SU-DHL-6 (cell line): ENCODE results near the gene PFKM.

Source experiments
- H2AFZ ChIP-seq: fragments of 200-600 bp; sonication (generic); 2 replicates; pipeline ENCODE4 v1.6.1; 2014; ENCODE audit warnings: low read depth, mild to moderate bottlenecking, moderate library complexity, mixed read lengths, antibody characterized with exemption, low read length; ENCODE audit not compliant: severe bottlenecking
- H3F3A ChIP-seq: fragments of 200-600 bp; shearing (Covaris generic); 2 replicates; pipeline ENCODE4 v1.6.0; 2016; ENCODE audit warnings: antibody characterized with exemption, mild to moderate bottlenecking; ENCODE audit not compliant: insufficient read depth
- H3K27ac ChIP-seq: fragments of 200-600 bp; sonication (generic); 2 replicates; pipeline ENCODE4 v1.5.1; 2016; ENCODE audit warnings: low read depth, mild to moderate bottlenecking, low read length, moderate library complexity, mixed read lengths
- H3K27me3 ChIP-seq: fragments of 200-600 bp; sonication (generic), shearing (Covaris generic); 2 replicates; pipeline ENCODE4 v1.6.0; 2014; ENCODE audit warnings: mild to moderate bottlenecking, low read length
- H3K36me3 ChIP-seq: fragments of 200-600 bp; sonication (generic); 2 replicates; pipeline ENCODE4 v1.6.1; 2014; ENCODE audit warnings: mild to moderate bottlenecking, low read length, mixed read lengths
- H3K4me2 ChIP-seq: fragments of 300-600, 200-600 bp; shearing (Covaris generic), sonication (generic); 2 replicates; pipeline ENCODE4 v1.6.0; 2014; ENCODE audit warnings: low read length, low read depth, mild to moderate bottlenecking; ENCODE audit not compliant: poor library complexity, severe bottlenecking
- H3K4me3 ChIP-seq: fragments of 200-600 bp; sonication (generic); 2 replicates; pipeline ENCODE4 v1.5.1; 2014; ENCODE audit warnings: antibody characterized with exemption, low read length, mild to moderate bottlenecking, mixed read lengths; ENCODE audit not compliant: insufficient read depth, poor library complexity, severe bottlenecking
- H3K79me2 ChIP-seq: fragments of 200-600 bp; sonication (generic); 2 replicates; pipeline ENCODE4 v1.6.1; 2014; ENCODE audit warnings: mild to moderate bottlenecking, low read length, moderate library complexity; ENCODE audit not compliant: insufficient read depth
- H3K9ac ChIP-seq: fragments of 200-600 bp; sonication (generic); 2 replicates; pipeline ENCODE4 v1.7.0; 2014; ENCODE audit warnings: mild to moderate bottlenecking, low read length
- H3K9me2 ChIP-seq: fragments of 200-600 bp; sonication (generic); replicated peaks from 2 replicates; pipeline ENCODE4 v1.6.1; 2014; ENCODE audit warnings: low read length; ENCODE audit not compliant: insufficient read depth
- H3K9me3 ChIP-seq: fragments of 200-600 bp; sonication (generic); 2 replicates; pipeline ENCODE4 v1.6.1; 2014; ENCODE audit warnings: low read length, mixed read lengths; ENCODE audit not compliant: insufficient read depth
- H4K20me1 ChIP-seq: fragments of 200-600 bp; sonication (generic); 2 replicates; pipeline ENCODE4 v1.6.1; 2014; ENCODE audit warnings: low read depth, mild to moderate bottlenecking, antibody characterized with exemption, low read length, moderate library complexity, mixed read lengths
- EZH2phosphoT487 ChIP-seq: fragments of 200-600 bp; sonication (generic), shearing (Covaris generic); conservative IDR thresholded peaks from 2 replicates; pipeline ENCODE4 v1.6.1; 2018; ENCODE audit warnings: mild to moderate bottlenecking, antibody characterized with exemption, low read length, moderate library complexity, mixed read lengths
- TF ChIP-seq, protein P1 (sequence below): fragments of 200-600 bp; sonication (generic); IDR thresholded peaks from one replicate; pipeline ENCODE4 v1.5.1; 2017; ENCODE audit warnings: antibody characterized with exemption, mild to moderate bottlenecking, low read length, moderate library complexity; ENCODE audit not compliant: insufficient read depth, poor library complexity, severe bottlenecking

PFKM gene

DNA sequence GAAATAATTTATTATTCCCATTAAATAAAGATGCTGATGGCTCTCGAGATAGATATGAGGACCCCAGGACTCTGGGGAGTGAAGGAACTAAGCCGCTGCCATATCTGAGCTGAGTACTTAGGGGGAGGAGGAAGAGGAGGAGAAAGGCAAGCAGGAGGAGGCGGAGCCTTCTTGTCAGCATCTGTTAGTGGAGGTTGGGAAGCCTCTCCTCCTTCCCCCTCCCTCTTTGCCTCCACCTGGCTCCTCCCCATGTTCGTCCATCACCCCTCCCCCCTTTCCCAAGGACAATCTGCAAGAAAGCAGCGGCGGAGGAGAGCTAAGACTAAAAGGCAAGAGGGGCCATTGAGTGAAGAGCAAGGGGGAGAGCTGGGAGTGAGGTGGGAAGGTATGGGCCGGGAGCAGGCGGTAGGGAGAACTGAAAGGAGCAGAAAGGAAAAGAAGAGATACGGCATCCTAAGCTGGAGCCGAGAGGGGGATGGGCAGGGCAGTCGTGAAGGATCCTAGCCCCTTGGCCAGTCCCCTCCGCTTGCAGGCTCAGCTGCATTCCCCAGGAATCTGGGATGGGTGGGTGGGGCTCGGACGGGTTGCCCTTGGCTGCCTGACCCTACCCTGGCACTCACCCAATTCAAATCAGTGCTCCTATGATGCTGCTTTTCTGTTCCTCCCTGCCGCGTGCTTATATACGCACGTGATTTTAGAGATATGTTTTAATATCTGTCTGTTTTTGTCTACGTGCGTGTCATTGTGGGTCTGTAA, at the start of gene PFKM:
Gene PFKM, plus strand, starts transcription at position 287 of the 756 bp plus-strand sequence. CDS start 3,411 bp downstream, outside the sequence.
- no peaks in the 10 kb centered on the region for H3K9me3 ChIP-seq
- peak within 1 kb of the TSS; percentile 92 for H3K4me2 ChIP-seq
- H3K79me2 ChIP-seq = peaks cover 21% of the 10 kb centered on the region
- no peaks in the 10 kb centered on the region for H3K27me3 ChIP-seq
- peak within 1 kb of the TSS; percentile 71 for H3K9ac ChIP-seq
- H4K20me1 ChIP-seq = no peaks in the 10 kb centered on the region
- no peaks in the 10 kb centered on the region; the same call in 1 of the 2 replicates for H3K36me3 ChIP-seq
- peaks cover 5% of the 10 kb centered on the region for H3F3A ChIP-seq
- peak within 1 kb of the TSS; percentile 85 for H3K4me3 ChIP-seq
- no peak for TF ChIP-seq EZH2phosphoT487
- TF ChIP-seq, protein P1, sequence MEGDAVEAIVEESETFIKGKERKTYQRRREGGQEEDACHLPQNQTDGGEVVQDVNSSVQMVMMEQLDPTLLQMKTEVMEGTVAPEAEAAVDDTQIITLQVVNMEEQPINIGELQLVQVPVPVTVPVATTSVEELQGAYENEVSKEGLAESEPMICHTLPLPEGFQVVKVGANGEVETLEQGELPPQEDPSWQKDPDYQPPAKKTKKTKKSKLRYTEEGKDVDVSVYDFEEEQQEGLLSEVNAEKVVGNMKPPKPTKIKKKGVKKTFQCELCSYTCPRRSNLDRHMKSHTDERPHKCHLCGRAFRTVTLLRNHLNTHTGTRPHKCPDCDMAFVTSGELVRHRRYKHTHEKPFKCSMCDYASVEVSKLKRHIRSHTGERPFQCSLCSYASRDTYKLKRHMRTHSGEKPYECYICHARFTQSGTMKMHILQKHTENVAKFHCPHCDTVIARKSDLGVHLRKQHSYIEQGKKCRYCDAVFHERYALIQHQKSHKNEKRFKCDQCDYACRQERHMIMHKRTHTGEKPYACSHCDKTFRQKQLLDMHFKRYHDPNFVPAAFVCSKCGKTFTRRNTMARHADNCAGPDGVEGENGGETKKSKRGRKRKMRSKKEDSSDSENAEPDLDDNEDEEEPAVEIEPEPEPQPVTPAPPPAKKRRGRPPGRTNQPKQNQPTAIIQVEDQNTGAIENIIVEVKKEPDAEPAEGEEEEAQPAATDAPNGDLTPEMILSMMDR = no peak
- peak within 1 kb of the TSS; percentile 2; the same call in 1 of the 2 replicates for H3K27ac ChIP-seq
- peak within 1 kb of the TSS; percentile 91 for H2AFZ ChIP-seq
- no peaks in the 10 kb centered on the region for H3K9me2 ChIP-seq

DNA sequence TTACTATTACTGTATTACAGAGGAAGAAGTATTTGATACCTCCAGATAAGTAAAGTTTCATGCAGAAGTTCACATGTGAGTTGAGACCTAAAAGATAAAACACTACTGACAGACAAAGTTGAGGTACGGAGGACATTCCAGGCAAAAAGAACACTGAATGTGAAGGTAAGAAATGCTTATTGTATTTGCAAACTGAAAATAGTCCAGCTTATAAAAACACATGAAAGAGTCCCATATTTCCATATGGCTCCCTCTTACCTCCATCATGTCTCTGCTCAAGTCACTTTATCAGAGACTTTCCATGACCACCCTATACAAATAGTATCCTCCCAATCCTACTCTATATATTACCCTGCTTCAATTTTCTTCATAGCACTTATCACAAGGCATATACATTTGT, 49.1 kb upstream of the PFKM start:
- Histone ChIP-seq H3F3A (no peaks in the 10 kb centered on the region), H3K9me2 (no peaks in the 10 kb centered on the region), H3K79me2 (no peaks in the 10 kb centered on the region), H2AFZ (no peak overlapping the region), H4K20me1 (no peaks in the 10 kb centered on the region), H3K36me3 (peaks cover 61% of the 10 kb centered on the region), H3K9me3 (no peaks in the 10 kb centered on the region), H3K9ac (no peak overlapping the region), H3K4me3 (no peak overlapping the region), H3K27me3 (no peaks in the 10 kb centered on the region), H3K27ac (no peak overlapping the region), H3K4me2 (no peak overlapping the region)
- TF ChIP-seq, protein P1 = no peak
- TF ChIP-seq EZH2phosphoT487 = no peak

DNA sequence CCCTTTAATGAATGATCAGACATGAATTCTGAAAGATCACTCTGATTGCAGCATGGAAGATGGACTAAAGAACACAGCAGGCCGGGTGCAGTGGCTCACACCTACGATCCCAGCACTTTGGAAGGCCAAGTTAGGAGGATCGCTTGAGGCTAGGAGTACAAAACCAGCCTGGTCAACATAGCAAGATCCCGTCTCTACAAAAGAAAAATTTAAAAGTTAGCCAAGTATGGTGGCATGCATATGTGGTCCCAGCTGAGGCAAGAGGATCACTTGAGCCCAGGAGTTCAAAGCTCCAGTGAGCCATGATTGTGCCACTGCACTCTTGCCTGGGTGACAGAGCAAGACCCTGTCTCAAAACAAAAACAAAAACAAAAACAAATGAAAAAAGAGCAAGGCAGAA, 48.4 kb upstream of the PFKM start:
- H3K36me3 ChIP-seq = peaks cover 54% of the 10 kb centered on the region
- H3K27me3 ChIP-seq = no peaks in the 10 kb centered on the region
- TF ChIP-seq EZH2phosphoT487 = no peak
- TF ChIP-seq, protein P1 = no peak
- H3K4me3 ChIP-seq = no peak overlapping the region
- H3K9me2 ChIP-seq = no peaks in the 10 kb centered on the region
- H3K9me3 ChIP-seq = no peaks in the 10 kb centered on the region
- no peaks in the 10 kb centered on the region for H3F3A ChIP-seq
- H2AFZ ChIP-seq = no peak overlapping the region
- no peak overlapping the region for H3K27ac ChIP-seq
- no peaks in the 10 kb centered on the region for H3K79me2 ChIP-seq
- H3K9ac ChIP-seq = no peak overlapping the region
- H3K4me2 ChIP-seq = no peak overlapping the region
- no peaks in the 10 kb centered on the region for H4K20me1 ChIP-seq
